ENCODE results near the gene LPCAT2. TPM values are rescaled to one million over a fixed set of nuclear protein-coding genes. Genes with fewer than 3 reads are reported as not detected.
"Not testable (repeated sequence)": the region's sequence is repeated elsewhere in the genome, so short reads cannot be mapped to it uniquely, and the experiment has no call there.

Gene LPCAT2
- total RNA-seq, 4 donors from 2014 or later: 12.1 to 19.7 (median 18.1) TPM

DNA sequence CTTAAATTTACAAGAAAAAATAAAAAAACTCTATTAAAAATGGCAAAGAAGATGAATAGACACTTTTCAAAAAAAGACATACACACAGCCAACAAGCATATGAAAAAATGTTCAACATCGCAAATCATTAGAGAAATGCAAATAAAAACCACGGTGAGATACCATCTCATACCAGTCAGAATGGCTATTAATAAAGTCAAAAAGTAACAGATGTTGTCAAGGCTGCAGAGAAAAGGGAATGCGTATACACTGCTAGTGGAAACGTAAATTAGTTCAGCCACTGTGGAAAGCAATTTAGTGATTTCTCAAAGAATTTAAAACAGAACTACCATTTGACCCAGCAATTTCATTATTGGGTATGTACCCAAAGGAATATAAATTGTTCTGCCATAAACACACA is 89.1 kb downstream of the LPCAT2 start:
- H3K27me3 ChIP-seq: no peaks in the 10 kb centered on the region
- H3K9me3 ChIP-seq: no peaks in the 10 kb centered on the region
- WGBS: 52% methylated on average over 4 of the region's 4 CpGs
- no peak overlapping the region for H3K27ac ChIP-seq
- TF ChIP-seq EP300 (IDR thresholded peaks at IDR 0.05) (no peak), POLR2AphosphoS5 (IDR thresholded peaks at IDR 0.05) (no peak), POLR2A (IDR thresholded peaks at IDR 0.05) (no peak)
- TF ChIP-seq, protein P1, sequence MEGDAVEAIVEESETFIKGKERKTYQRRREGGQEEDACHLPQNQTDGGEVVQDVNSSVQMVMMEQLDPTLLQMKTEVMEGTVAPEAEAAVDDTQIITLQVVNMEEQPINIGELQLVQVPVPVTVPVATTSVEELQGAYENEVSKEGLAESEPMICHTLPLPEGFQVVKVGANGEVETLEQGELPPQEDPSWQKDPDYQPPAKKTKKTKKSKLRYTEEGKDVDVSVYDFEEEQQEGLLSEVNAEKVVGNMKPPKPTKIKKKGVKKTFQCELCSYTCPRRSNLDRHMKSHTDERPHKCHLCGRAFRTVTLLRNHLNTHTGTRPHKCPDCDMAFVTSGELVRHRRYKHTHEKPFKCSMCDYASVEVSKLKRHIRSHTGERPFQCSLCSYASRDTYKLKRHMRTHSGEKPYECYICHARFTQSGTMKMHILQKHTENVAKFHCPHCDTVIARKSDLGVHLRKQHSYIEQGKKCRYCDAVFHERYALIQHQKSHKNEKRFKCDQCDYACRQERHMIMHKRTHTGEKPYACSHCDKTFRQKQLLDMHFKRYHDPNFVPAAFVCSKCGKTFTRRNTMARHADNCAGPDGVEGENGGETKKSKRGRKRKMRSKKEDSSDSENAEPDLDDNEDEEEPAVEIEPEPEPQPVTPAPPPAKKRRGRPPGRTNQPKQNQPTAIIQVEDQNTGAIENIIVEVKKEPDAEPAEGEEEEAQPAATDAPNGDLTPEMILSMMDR (IDR thresholded peaks at IDR 0.05): no peak
- no peaks in the 10 kb centered on the region for H3K4me1 ChIP-seq
- DNase-seq (ENCODE audit: low spot score in 2 of 2): no peak
- no peak overlapping the region for H3K4me3 ChIP-seq
- no peaks in the 10 kb centered on the region for H3K36me3 ChIP-seq

DNA sequence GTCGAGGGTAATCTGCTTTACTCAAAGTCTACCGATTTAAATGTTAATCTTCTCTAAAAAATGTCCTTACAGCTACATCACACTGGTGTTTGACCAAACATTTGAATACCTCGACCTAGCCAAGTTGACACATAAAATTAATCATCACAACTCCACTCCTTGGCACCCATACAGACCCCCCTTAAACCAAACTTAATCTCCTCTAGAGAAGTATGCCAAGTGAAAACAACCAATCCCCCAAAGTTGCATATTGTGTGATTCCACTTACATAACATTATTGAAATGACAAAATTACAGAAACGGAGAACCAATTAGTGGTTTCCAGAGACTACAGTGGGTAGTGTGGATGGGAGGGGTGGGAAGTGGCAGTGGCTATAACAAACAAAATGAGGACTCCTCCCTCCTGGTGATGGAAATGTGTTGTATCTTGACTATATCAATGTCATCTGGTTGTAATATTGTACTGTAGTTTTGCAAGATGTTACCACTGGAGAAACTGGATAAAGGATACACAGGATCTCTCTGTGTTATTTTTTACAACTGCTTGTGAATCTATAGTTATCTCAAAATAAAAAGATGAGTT is 97.0 kb downstream of the LPCAT2 start:
- Histone ChIP-seq H3K9me3 (no peaks in the 10 kb centered on the region), H3K27me3 (no peaks in the 10 kb centered on the region), H3K4me1 (peaks cover 3% of the 10 kb centered on the region), H3K4me3 (no peak overlapping the region), H3K27ac (no peak overlapping the region), H3K36me3 (no peaks in the 10 kb centered on the region)
- 47% methylated on average over 4 of the region's 4 CpGs for WGBS
- DNase-seq (ENCODE audit: low spot score in 2 of 2): no peak
- TF ChIP-seq, protein P1 (IDR thresholded peaks at IDR 0.05): no peak
- TF ChIP-seq EP300 (IDR thresholded peaks at IDR 0.05): no peak
- TF ChIP-seq POLR2AphosphoS5 (IDR thresholded peaks at IDR 0.05): no peak
- no peak for TF ChIP-seq POLR2A (IDR thresholded peaks at IDR 0.05)

DNA sequence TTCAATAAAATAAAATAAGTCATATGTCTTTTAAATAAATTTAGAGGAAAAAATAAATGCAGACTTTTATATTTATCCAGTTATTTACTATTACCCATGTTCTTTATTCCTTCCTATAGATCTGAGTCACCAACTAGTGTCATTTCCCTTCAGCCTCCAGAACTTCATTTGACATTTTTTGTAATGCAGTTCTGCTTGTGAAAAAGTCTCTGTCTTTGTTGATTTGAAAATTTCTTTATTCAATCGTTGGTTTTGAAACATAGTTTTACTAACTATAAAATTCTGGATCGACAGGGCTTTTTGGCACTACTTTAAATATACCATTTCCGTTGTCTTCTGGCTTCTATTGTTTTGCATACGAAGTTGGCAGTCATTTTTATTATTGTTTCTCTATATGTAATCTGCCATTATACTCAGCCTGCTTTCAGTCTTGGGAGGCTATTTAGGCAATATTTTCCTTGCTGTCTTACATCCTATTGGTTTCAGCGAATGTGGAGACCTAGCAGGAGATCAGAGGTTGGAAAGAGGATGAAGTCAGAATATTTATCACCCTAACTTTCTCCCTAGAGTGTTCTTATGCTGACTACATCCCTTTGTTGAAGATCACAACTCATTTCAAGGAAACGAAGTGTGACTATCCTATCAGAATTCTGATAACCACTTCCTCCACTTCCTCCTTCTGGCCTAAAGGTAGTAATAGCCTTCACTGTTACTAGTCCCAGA is 104.9 kb downstream of the LPCAT2 start:
- Histone ChIP-seq H3K4me3 (no peak overlapping the region), H3K27ac (no peak overlapping the region), H3K36me3 (no peaks in the 10 kb centered on the region), H3K4me1 (no peaks in the 10 kb centered on the region), H3K27me3 (no peaks in the 10 kb centered on the region), H3K9me3 (no peaks in the 10 kb centered on the region)
- 61% methylated on average over 6 of the region's 6 CpGs for WGBS
- TF ChIP-seq EP300 (IDR thresholded peaks at IDR 0.05): no peak
- TF ChIP-seq, protein P1 (IDR thresholded peaks at IDR 0.05): no peak
- TF ChIP-seq POLR2A (IDR thresholded peaks at IDR 0.05): no peak
- TF ChIP-seq POLR2AphosphoS5 (IDR thresholded peaks at IDR 0.05): no peak
- no peak for DNase-seq (ENCODE audit: low spot score in 2 of 2)

DNA sequence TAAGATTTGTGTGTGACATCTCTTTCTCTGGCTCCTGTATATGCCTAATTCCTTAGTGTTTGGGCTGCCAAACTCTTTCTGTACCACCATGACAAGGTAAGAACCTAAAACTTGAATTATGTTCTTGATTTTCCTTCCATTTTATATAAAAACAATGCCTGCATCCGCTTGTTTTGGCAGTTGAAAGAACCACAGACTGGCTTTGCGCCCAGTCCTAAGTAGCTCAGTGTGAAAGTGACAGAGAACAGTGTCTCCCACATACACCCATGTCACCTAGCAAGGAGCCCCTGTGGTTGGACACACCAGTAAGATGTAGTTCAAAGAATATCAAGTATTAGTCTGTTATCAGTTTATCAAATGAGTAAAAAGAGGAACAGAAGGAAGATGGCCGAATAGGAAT is 106.2 kb downstream of the LPCAT2 start:
- H3K4me3 ChIP-seq: no peak overlapping the region
- TF ChIP-seq, protein P1 (IDR thresholded peaks at IDR 0.05): no peak
- TF ChIP-seq POLR2A (IDR thresholded peaks at IDR 0.05) (no peak), EP300 (IDR thresholded peaks at IDR 0.05) (no peak)
- H3K36me3 ChIP-seq: no peaks in the 10 kb centered on the region
- H3K27ac ChIP-seq: no peak overlapping the region
- no peaks in the 10 kb centered on the region for H3K9me3 ChIP-seq
- DNase-seq (ENCODE audit: low spot score in 2 of 2): no peak
- no peaks in the 10 kb centered on the region for H3K27me3 ChIP-seq
- 75% methylated on average over 3 of the region's 3 CpGs for WGBS
- no peaks in the 10 kb centered on the region for H3K4me1 ChIP-seq

DNA sequence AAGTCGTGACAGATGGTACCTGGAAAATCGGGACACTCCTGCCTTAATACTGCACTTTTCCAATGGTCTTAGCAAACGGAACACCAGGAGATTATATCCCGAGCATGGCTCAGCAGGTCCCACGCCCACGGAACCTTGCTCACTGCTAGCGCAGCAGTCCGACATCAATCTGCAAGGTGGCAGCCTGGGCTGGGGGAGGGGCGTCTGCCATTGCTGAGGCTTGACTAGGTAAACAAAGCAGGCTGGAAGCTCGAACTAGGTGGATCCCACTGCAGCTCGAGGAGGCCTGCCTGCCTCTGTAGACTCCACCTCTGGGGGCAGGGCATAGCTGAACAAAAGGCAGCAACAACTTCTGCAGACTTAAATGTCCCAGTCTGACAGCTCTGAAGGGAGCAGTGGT is 106.8 kb downstream of the LPCAT2 start:
- H3K9me3 ChIP-seq; H3K27me3 ChIP-seq; H3K4me3 ChIP-seq; H3K36me3 ChIP-seq; H3K4me1 ChIP-seq; H3K27ac ChIP-seq; DNase-seq (ENCODE audit: low spot score in 2 of 2): not testable (repeated sequence)
- 85% methylated on average over 8 of the region's 11 CpGs for WGBS
